Upper lobe of left lung (tissue), 6 donors: ENCODE data around the gene ELP4. TPM values are rescaled to one million over a fixed set of nuclear protein-coding genes. Genes with fewer than 3 reads are reported as not detected.

Experiments
- ATAC-seq, 2 donors: fragments of 200-7000 bp; cut with Tn5 transposase; one replicate each; pipeline ENCODE4 v1.9.1; 2022; ENCODE audit warnings: mild to moderate bottlenecking in 2 of 2, moderate library complexity in 2 of 2; ENCODE audit not compliant: low FRiP score in 2 of 2
- DNase-seq, 2 donors: peaks; one replicate each; pipeline ENCODE4 v3.0.0-alpha.2; 2019 to 2020
- H3K27ac ChIP-seq, 4 donors: fragments of 200-600 bp; sonication (generic); one replicate each; pipeline ENCODE4 v1.5.1; 2016 to 2019
- H3K27me3 ChIP-seq, 4 donors: fragments of 200-600 bp; sonication (generic); one replicate each; pipeline ENCODE4 v1.5.1; 2017 to 2019
- H3K36me3 ChIP-seq, 4 donors: fragments of 200-600 bp; sonication (generic); one replicate each; pipeline ENCODE4 v1.5.1; 2016 to 2019
- H3K4me1 ChIP-seq, 4 donors: fragments of 200-600 bp; sonication (generic); one replicate each; pipeline ENCODE4 v1.5.1; 2018 to 2019
- H3K4me3 ChIP-seq, 4 donors: fragments of 200-600 bp; sonication (generic); one replicate each; pipeline ENCODE4 v1.5.1; 2017 to 2019; ENCODE audit warnings: mild to moderate bottlenecking in 2 of 4, moderate library complexity in 1 of 4
- H3K9me3 ChIP-seq, 4 donors: fragments of 200-600 bp; sonication (generic); one replicate each; pipeline ENCODE4 v1.5.1; 2018 to 2019
- EP300 ChIP-seq, 4 donors: sonication (generic); formaldehyde crosslinking; IDR thresholded peaks; one replicate each; pipeline ENCODE4 v1.5.1; 2017; ENCODE audit warnings: antibody characterized with exemption in 4 of 4, control low read depth in 2 of 4
- POLR2A ChIP-seq, 4 donors: fragments of 450-650 bp; IDR thresholded peaks; one replicate each; pipeline ENCODE4 v1.5.1; 2016 to 2017; ENCODE audit warnings: antibody characterized with exemption in 4 of 4, mild to moderate bottlenecking in 2 of 4
- POLR2AphosphoS5 ChIP-seq, 2 donors: sonication (generic); formaldehyde crosslinking; IDR thresholded peaks; one replicate each; pipeline ENCODE4 v1.5.1; 2017; ENCODE audit warnings: antibody characterized with exemption in 2 of 2
- WGBS, 2 donors: methylation state at CpG; one replicate each; pipeline ENCODE4 v1.1.5; 2017 to 2018; 5-methylcytosine and 5-hydroxymethylcytosine counted together
- total RNA-seq, 6 donors: library from RNA; depleted of rRNA in 4 of 6; stranded (reverse); fragments of >200 nt in 4 of 6; gene quantifications; one replicate each; pipeline versions ENCODE4 v1.1.0 to v1.2.1, GENCODE V29; 2016 to 2021
- TF ChIP-seq, protein P1 (sequence below), 6 experiments: fragments of 450-650 bp in 4 of 6; fragments of 200-600 bp in 2 of 6; sonication (generic) in 2 of 6; IDR thresholded peaks; one replicate each; pipeline ENCODE4 v1.5.1; 2016 to 2019; ENCODE audit warnings: antibody characterized with exemption in 6 of 6
- donor health status: DM: no; HTN: no; CAD: no; lungs with moderate emphysema.
- donor health status: DM: no; HTN: yes; CAD: no; lungs with severe emphysema.

ELP4 gene
- total RNA-seq, 6 donors from 2014 or later: 6.3 to 34.7 (median 18.6) TPM

DNA sequence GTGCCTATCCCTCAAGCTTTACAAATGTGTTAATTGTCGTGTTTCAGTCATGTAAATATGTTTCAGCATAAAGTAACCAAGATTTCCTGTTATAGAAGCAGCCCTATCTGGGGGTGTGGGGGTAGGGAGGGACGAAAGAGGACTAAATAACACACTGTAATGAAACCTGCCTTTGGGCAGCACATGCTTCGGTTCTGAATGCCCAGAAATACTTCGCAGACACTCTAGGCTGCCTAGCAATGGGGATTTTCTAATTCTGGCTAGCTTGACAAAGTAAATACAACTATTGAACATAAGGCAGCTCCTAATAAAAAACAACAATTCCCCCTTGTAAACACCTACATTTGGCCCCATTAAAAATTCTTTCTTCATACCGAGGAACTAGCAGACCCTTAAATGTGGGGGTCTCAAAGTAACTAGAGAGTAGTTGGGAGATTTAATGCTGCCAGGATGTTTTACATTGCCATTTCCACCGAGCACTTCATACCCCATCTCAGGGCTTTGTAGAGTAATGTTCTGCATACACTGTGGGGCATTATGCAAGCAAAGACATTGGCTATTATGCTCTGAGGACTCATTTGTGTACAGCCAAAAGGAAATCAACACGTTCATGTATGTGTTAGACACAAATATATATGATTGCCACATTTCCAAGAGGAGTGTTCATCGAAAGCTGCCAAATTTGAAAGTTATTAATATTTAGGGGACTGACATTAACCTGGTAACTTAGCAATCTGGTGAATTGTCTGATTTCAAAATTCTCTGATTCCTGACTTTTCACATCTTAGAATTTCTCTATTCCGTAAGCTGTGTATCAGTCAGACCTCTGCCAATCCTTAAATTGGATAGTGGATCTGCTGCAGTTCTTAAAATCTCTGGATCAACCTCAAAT is 259.4 kb downstream of the ELP4 start:
- ATAC-seq: no peak
- no peaks in the 10 kb centered on the region for H3K36me3 ChIP-seq
- no peaks in the 10 kb centered on the region for H3K9me3 ChIP-seq
- H3K4me3 ChIP-seq: no peak overlapping the region
- H3K27ac ChIP-seq: no peak overlapping the region
- WGBS, 2 donors: 82 to 91% methylated on average over 9 of the region's 9 CpGs
- DNase-seq: no peak
- H3K27me3 ChIP-seq: no peaks in the 10 kb centered on the region
- H3K4me1 ChIP-seq: no peaks in the 10 kb centered on the region
- no peak for TF ChIP-seq POLR2AphosphoS5 (IDR thresholded peaks at IDR 0.05)
- TF ChIP-seq, protein P1, sequence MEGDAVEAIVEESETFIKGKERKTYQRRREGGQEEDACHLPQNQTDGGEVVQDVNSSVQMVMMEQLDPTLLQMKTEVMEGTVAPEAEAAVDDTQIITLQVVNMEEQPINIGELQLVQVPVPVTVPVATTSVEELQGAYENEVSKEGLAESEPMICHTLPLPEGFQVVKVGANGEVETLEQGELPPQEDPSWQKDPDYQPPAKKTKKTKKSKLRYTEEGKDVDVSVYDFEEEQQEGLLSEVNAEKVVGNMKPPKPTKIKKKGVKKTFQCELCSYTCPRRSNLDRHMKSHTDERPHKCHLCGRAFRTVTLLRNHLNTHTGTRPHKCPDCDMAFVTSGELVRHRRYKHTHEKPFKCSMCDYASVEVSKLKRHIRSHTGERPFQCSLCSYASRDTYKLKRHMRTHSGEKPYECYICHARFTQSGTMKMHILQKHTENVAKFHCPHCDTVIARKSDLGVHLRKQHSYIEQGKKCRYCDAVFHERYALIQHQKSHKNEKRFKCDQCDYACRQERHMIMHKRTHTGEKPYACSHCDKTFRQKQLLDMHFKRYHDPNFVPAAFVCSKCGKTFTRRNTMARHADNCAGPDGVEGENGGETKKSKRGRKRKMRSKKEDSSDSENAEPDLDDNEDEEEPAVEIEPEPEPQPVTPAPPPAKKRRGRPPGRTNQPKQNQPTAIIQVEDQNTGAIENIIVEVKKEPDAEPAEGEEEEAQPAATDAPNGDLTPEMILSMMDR (IDR thresholded peaks at IDR 0.05): no peak
- TF ChIP-seq POLR2A (IDR thresholded peaks at IDR 0.05): no peak
- TF ChIP-seq EP300 (IDR thresholded peaks at IDR 0.05): no peak

DNA sequence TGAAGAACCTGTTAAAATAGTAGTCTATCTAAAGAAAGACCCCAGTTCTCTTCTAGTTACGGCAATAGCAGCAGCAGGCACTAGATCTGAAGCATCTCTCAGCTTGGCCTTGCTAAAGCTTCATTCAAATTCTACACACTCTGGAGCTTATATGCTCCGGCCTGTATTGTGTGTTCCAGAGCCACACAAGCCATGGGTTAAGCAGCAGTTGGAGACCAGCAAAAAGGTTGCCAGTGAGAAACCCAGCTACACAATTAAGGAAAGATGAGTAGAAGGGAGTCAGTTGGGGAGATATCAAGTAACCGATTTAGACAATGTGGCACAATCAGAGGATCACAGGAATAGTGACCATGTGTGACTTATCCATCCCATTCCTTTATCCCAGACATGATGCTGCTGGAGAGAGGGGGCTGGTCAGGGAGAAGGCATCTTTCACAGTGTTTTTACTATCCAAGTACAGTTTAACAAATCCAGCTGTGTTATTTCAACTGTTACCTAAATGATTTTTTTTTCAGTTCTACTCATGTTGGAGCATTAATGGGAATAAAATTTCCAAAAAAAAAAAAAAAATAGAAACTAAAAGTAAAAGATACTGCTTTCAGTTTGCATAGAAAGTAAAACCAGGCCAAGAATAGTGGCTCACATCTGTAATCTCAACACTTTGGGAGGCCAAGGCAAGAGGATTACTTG is 260.6 kb downstream of the ELP4 start:
- ATAC-seq (no peak), DNase-seq (no peak)
- no peak overlapping the region for H3K27ac ChIP-seq
- H3K4me1 ChIP-seq: no peaks in the 10 kb centered on the region
- H3K4me3 ChIP-seq: no peak overlapping the region
- TF ChIP-seq POLR2AphosphoS5 (IDR thresholded peaks at IDR 0.05) (no peak), EP300 (IDR thresholded peaks at IDR 0.05) (no peak), POLR2A (IDR thresholded peaks at IDR 0.05) (no peak)
- TF ChIP-seq, protein P1 (IDR thresholded peaks at IDR 0.05): no peak
- no peaks in the 10 kb centered on the region for H3K27me3 ChIP-seq
- 91 to 100% methylated on average over 3 of the region's 3 CpGs for WGBS, 2 donors
- H3K9me3 ChIP-seq: no peaks in the 10 kb centered on the region
- no peaks in the 10 kb centered on the region for H3K36me3 ChIP-seq

DNA sequence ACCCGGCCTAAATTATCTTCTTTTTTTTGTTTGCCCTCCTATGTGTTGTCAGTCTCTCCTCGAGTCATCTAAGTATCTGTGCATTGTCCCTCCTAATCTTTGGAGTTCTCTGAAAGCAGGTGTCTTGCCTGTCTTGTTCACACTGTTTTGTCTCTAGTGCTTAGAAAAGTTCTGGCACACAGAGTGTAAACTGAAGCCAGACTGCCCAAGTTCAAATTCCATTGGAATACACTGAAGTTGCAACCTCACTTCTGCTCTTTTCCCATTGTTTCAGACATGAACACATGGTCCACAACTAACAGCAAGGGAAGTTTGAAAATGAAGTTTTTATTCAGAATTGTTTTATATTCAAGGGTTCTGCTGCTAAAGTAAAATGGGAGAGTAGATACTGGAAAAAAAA is 262.8 kb downstream of the ELP4 start:
- DNase-seq (no peak), ATAC-seq (no peak)
- Histone ChIP-seq H3K9me3 (peaks cover 0 to 5% (median 0%) of the 10 kb centered on the region in 4 donors), H3K4me3 (no peak overlapping the region), H3K4me1 (no peaks in the 10 kb centered on the region), H3K36me3 (no peaks in the 10 kb centered on the region), H3K27ac (no peak overlapping the region), H3K27me3 (no peaks in the 10 kb centered on the region)
- no peak for TF ChIP-seq EP300 (IDR thresholded peaks at IDR 0.05)
- TF ChIP-seq POLR2A (IDR thresholded peaks at IDR 0.05): no peak
- no peak for TF ChIP-seq POLR2AphosphoS5 (IDR thresholded peaks at IDR 0.05)
- TF ChIP-seq, protein P1 (IDR thresholded peaks at IDR 0.05): no peak
- 79 to 97% methylated on average over 2 of the region's 2 CpGs for WGBS, 2 donors

DNA sequence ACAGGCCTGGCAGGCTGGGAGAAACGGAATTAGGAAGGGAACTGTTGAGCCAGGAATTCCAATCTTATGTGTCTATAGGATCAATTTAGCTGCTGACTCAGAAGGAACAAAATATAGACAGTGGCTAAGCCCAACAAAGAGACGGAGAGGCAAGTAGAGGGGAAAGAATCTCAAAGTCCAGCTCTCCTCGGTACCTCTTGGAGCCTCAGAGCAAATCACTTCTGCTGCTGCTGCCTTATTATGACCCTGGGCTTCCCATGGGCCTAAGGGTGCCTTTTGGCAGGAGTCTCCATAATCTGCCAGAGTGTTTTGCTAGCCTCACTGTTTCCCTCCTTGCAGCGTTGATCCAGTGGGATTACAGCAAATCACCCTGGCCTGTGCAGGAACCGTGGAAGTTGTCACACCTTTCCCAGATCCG is 269.8 kb downstream of the ELP4 start:
- Histone ChIP-seq H3K27me3 (no peaks in the 10 kb centered on the region), H3K36me3 (peaks cover 0 to 3% (median 0%) of the 10 kb centered on the region in 4 donors), H3K4me1 (no peaks in the 10 kb centered on the region), H3K4me3 (no peak overlapping the region), H3K27ac (no peak overlapping the region), H3K9me3 (peaks cover 0 to 7% (median 0%) of the 10 kb centered on the region in 4 donors)
- DNase-seq (no peak), ATAC-seq (no peak)
- TF ChIP-seq POLR2A (IDR thresholded peaks at IDR 0.05) (no peak), EP300 (IDR thresholded peaks at IDR 0.05) (no peak), POLR2AphosphoS5 (IDR thresholded peaks at IDR 0.05) (no peak)
- TF ChIP-seq, protein P1 (IDR thresholded peaks at IDR 0.05): no peak
- WGBS, 2 donors: 84 to 91% methylated on average over 6 of the region's 6 CpGs
